Glutamatergic neuron (in vitro differentiated cells): ENCODE measurements around the gene VPS13A. TPM values are rescaled to one million over a fixed set of nuclear protein-coding genes. Genes with fewer than 3 reads are reported as not detected.

ENCODE experiments used
- DNase-seq: peaks from one replicate; pipeline ENCODE4 v3.0.0; 2022
- H3K27ac Mint-ChIP-seq: one replicate; pipeline ENCODE4 v1.8.0; 2020; ENCODE audit warnings: mild to moderate bottlenecking, mixed read lengths, inconsistent platforms; ENCODE audit not compliant: unreplicated experiment
- H3K27me3 Mint-ChIP-seq: one replicate; pipeline ENCODE4 v1.8.0; 2020; ENCODE audit warnings: mild to moderate bottlenecking, moderate library complexity, mixed read lengths, inconsistent platforms; ENCODE audit not compliant: unreplicated experiment
- H3K36me3 Mint-ChIP-seq: one replicate; pipeline ENCODE4 v1.8.0; 2020; ENCODE audit warnings: mild to moderate bottlenecking, mixed read lengths, inconsistent platforms; ENCODE audit not compliant: unreplicated experiment
- H3K4me1 Mint-ChIP-seq: one replicate; pipeline ENCODE4 v1.8.0; 2020; ENCODE audit warnings: mild to moderate bottlenecking, low read depth, mixed read lengths, inconsistent platforms; ENCODE audit not compliant: unreplicated experiment
- H3K4me3 Mint-ChIP-seq: one replicate; pipeline ENCODE4 v1.8.0; 2020; ENCODE audit warnings: mild to moderate bottlenecking, mixed read lengths, inconsistent platforms; ENCODE audit not compliant: unreplicated experiment
- H3K9me3 Mint-ChIP-seq: one replicate; pipeline ENCODE4 v1.8.0; 2020; ENCODE audit warnings: mild to moderate bottlenecking, moderate library complexity, mixed read lengths, inconsistent platforms; ENCODE audit not compliant: unreplicated experiment
- total RNA-seq: library from RNA; stranded (reverse); fragmentation: NEBNext Ultra II Directional; extraction: Animal tissue kit (Norgen Biotek cat#: 25700); gene quantifications from one replicate; pipeline ENCODE4 v1.2.1, GENCODE V29; 2021; ENCODE audit not compliant: unreplicated experiment
- TF ChIP-seq, protein P1 (sequence below): fragments of 200-600 bp; sonication (generic); IDR thresholded peaks from one replicate; pipeline ENCODE4 v1.5.0; 2021; ENCODE audit not compliant: partially characterized antibody, unreplicated experiment

Gene VPS13A
- total RNA-seq, 1 donor from 2014 or later: 43.2 TPM

DNA sequence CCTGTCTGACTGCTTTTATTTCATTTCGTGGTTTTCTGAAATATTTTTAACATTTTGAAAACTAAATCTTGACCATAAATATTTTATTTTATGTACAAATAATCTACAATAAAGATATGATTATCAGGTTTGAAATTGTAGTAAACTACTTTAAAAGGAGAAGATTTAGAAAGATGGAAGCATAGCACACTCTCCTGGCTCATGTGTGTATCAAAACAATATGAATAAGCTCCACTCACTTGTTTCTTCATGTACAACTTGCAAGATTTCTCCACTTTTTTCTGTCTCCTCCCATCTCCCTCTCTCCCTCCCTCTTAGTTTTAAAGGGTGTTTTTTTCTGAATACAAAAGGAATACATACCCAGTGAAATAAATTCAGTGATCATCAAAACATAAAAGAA is 15.4 kb upstream of the VPS13A start:
- Mint-ChIP-seq H3K27me3 (no peaks in the 10 kb centered on the region), H3K4me3 (no peak overlapping the region), H3K27ac (no peak overlapping the region), H3K36me3 (no peaks in the 10 kb centered on the region), H3K9me3 (no peaks in the 10 kb centered on the region), H3K4me1 (no peaks in the 10 kb centered on the region)
- DNase-seq: no peak
- TF ChIP-seq, protein P1, sequence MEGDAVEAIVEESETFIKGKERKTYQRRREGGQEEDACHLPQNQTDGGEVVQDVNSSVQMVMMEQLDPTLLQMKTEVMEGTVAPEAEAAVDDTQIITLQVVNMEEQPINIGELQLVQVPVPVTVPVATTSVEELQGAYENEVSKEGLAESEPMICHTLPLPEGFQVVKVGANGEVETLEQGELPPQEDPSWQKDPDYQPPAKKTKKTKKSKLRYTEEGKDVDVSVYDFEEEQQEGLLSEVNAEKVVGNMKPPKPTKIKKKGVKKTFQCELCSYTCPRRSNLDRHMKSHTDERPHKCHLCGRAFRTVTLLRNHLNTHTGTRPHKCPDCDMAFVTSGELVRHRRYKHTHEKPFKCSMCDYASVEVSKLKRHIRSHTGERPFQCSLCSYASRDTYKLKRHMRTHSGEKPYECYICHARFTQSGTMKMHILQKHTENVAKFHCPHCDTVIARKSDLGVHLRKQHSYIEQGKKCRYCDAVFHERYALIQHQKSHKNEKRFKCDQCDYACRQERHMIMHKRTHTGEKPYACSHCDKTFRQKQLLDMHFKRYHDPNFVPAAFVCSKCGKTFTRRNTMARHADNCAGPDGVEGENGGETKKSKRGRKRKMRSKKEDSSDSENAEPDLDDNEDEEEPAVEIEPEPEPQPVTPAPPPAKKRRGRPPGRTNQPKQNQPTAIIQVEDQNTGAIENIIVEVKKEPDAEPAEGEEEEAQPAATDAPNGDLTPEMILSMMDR: no peak

DNA sequence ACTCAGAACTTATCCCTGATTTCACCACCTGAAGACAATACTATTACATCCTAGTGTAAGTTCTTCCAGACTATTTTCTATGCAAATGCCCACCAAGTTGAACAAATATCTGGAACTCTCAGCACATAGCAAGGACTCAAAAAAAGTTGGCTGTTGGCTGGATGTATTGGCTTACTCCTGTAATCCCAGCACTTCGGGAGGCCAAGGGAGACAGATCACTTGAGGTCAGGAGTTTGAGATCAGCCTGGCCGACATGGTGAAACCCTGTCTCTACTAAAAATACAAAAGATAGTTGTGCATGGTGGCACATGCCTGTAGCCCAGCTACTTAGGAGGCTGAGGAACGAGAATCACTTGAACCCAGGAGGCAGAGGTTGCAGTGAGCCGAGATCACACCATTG is 15.0 kb upstream of the VPS13A start:
- H3K27ac Mint-ChIP-seq: no peak overlapping the region
- no peak for DNase-seq
- no peaks in the 10 kb centered on the region for H3K4me1 Mint-ChIP-seq
- no peaks in the 10 kb centered on the region for H3K36me3 Mint-ChIP-seq
- TF ChIP-seq, protein P1: no peak
- no peak overlapping the region for H3K4me3 Mint-ChIP-seq
- no peaks in the 10 kb centered on the region for H3K9me3 Mint-ChIP-seq
- no peaks in the 10 kb centered on the region for H3K27me3 Mint-ChIP-seq

GRCh38 chr9:77163884-77164283 is 13.4 kb upstream of the VPS13A start:
- Mint-ChIP-seq H3K27me3 (no peaks in the 10 kb centered on the region), H3K27ac (no peak overlapping the region), H3K36me3 (no peaks in the 10 kb centered on the region), H3K4me1 (no peaks in the 10 kb centered on the region), H3K9me3 (no peaks in the 10 kb centered on the region), H3K4me3 (no peak overlapping the region)
- TF ChIP-seq, protein P1: no peak
- no peak for DNase-seq

DNA sequence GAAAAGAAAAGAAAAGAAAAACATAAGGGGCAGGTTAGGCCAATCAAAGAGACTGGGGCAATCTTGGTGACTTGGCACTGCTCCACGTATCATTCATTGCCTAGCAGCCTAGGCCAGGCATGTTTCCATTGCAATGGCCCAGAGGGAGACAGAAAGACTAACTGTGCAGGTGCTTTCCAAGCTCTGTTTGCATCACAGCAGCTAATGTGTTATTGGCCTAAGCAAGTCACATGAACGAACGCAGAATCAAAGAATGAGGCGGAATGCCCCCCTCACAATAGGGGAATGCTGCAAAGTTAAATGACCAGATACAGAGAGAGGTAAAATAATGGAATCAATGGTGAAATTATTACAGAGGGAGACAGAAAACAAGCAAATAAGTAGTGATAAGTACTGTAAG is 11.1 kb upstream of the VPS13A start:
- no peaks in the 10 kb centered on the region for H3K36me3 Mint-ChIP-seq
- TF ChIP-seq, protein P1: no peak
- no peak overlapping the region for H3K27ac Mint-ChIP-seq
- no peaks in the 10 kb centered on the region for H3K9me3 Mint-ChIP-seq
- peaks cover 4% of the 10 kb centered on the region for H3K4me1 Mint-ChIP-seq
- H3K4me3 Mint-ChIP-seq: no peak overlapping the region
- no peak for DNase-seq
- H3K27me3 Mint-ChIP-seq: peaks cover 2% of the 10 kb centered on the region

GRCh38 chr9:77170991-77171699 is 6.2 kb upstream of the VPS13A start:
- H3K4me3 Mint-ChIP-seq: no peak overlapping the region
- no peak for DNase-seq
- H3K27me3 Mint-ChIP-seq: peaks cover 2% of the 10 kb centered on the region
- H3K27ac Mint-ChIP-seq: no peak overlapping the region
- TF ChIP-seq, protein P1: no peak
- H3K4me1 Mint-ChIP-seq: peaks cover 4% of the 10 kb centered on the region
- H3K9me3 Mint-ChIP-seq: no peaks in the 10 kb centered on the region
- no peaks in the 10 kb centered on the region for H3K36me3 Mint-ChIP-seq
